HepG2 (cell line): ENCODE measurements around the gene C14orf93. TPM values are rescaled to one million over a fixed set of nuclear protein-coding genes. Genes with fewer than 3 reads are reported as not detected.
A peak's percentile ranks its signal among the peaks of the same experiment; 100 is the strongest.

Experiments
- AKNA ChIP-seq: sonication (generic); formaldehyde crosslinking; IDR thresholded peaks from 2 replicates; pipeline ENCODE4 v1.4.0; 2020; ENCODE audit warnings: missing genetic modification reagents, borderline replicate concordance
- CBFB ChIP-seq: sonication (generic); formaldehyde crosslinking; IDR thresholded peaks from 2 replicates; pipeline ENCODE4 v1.4.0; 2020; ENCODE audit warnings: missing genetic modification reagents
- DMAP1 ChIP-seq: IDR thresholded peaks from 2 replicates; pipeline ENCODE4 v1.6.1; 2016
- GFI1 ChIP-seq: sonication (generic); formaldehyde crosslinking; IDR thresholded peaks from 2 replicates; pipeline ENCODE4 v1.5.0; 2020; ENCODE audit warnings: missing genetic modification reagents, mild to moderate bottlenecking, borderline replicate concordance
- GTF3A ChIP-seq: sonication (generic); formaldehyde crosslinking; conservative IDR thresholded peaks from 2 replicates; pipeline ENCODE4 v1.4.0; 2020; ENCODE audit warnings: mild to moderate bottlenecking, missing genetic modification reagents
- KDM6A ChIP-seq: IDR thresholded peaks from 2 replicates; pipeline ENCODE4 v1.6.1; 2016; ENCODE audit warnings: low read depth
- KMT2B ChIP-seq: IDR thresholded peaks from 2 replicates; pipeline ENCODE4 v1.6.1; 2016; ENCODE audit warnings: missing genetic modification reagents, missing compliant biosample characterization
- MLLT10 ChIP-seq: sonication (generic); formaldehyde crosslinking; IDR thresholded peaks from 2 replicates; pipeline ENCODE4 v1.4.0; 2020; ENCODE audit warnings: missing genetic modification reagents
- NCOA1 ChIP-seq: sonication (generic); formaldehyde crosslinking; IDR thresholded peaks from 2 replicates; pipeline ENCODE4 v1.9.0; 2021; ENCODE audit warnings: missing genetic modification reagents
- RARA ChIP-seq: IDR thresholded peaks from 2 replicates; pipeline ENCODE4 v1.6.1; 2016; ENCODE audit warnings: missing genetic modification reagents, missing compliant biosample characterization
- RFX5 ChIP-seq: IDR thresholded peaks from 2 replicates; pipeline ENCODE4 v1.6.1; 2011; ENCODE audit warnings: low read depth, low read length, improper control_type of control experiment
- RXRA ChIP-seq: sonication (generic); formaldehyde crosslinking; IDR thresholded peaks from 2 replicates; pipeline ENCODE4 v1.5.1; 2020; ENCODE audit warnings: missing genetic modification reagents
- ZBTB7B ChIP-seq: sonication (generic); formaldehyde crosslinking; IDR thresholded peaks from 2 replicates; pipeline ENCODE4 v1.4.0; 2020; ENCODE audit warnings: missing genetic modification reagents
- ZNF747 ChIP-seq: sonication (generic); formaldehyde crosslinking; IDR thresholded peaks from 2 replicates; pipeline ENCODE4 v1.8.1; 2023; ENCODE audit warnings: missing genetic modification reagents, mild to moderate bottlenecking, borderline replicate concordance
- ZNF75D ChIP-seq: sonication (generic); formaldehyde crosslinking; IDR thresholded peaks from 2 replicates; pipeline ENCODE4 v1.8.1; 2023; ENCODE audit warnings: missing genetic modification reagents, mild to moderate bottlenecking, borderline replicate concordance
- ZNF878 ChIP-seq: sonication (generic); formaldehyde crosslinking; IDR thresholded peaks from 2 replicates; pipeline ENCODE4 v1.8.1; 2023; ENCODE audit warnings: mild to moderate bottlenecking, missing genetic modification reagents, moderate library complexity
- polyA plus RNA-seq, 8 experiments: library from polyadenylated mRNA; depleted of rRNA in 3 of 8; stranded (reverse) in 7 of 8; unstranded in 1 of 8; fragments of >200 nt; fragmentation: Illumina TruSeq in 4 of 8; extraction: Trizol in 4 of 8; gene quantifications; 2 replicates each; pipeline versions ENCODE4 v1.2.1 to v1.2.3, GENCODE V29; 2011 to 2016; ENCODE audit warnings: low read depth in 4 of 8, missing spikeins in 1 of 8, mixed read lengths in 1 of 8; ENCODE audit not compliant: insufficient read depth in 1 of 8
- total RNA-seq, 5 experiments: library from RNA; depleted of rRNA; stranded (reverse); fragments of >200 nt; fragmentation: Illumina TruSeq; extraction: Trizol; gene quantifications; 2 replicates each; pipeline ENCODE4 v1.2.3, GENCODE V29; 2016; ENCODE audit warnings: low read depth in 1 of 5
- TF ChIP-seq, protein P1 (sequence below): sonication (generic); formaldehyde crosslinking; IDR thresholded peaks from 2 replicates; pipeline ENCODE4 v1.8.1; 2022; ENCODE audit warnings: low read depth, mild to moderate bottlenecking, missing genetic modification reagents
- TF ChIP-seq, protein P2 (sequence below), 2 experiments: sonication (generic) in 1 of 2; formaldehyde crosslinking in 1 of 2; IDR thresholded peaks; 2 replicates each; pipeline versions ENCODE4 v1.4.0 to v1.6.1; 2016 to 2020; ENCODE audit warnings: borderline replicate concordance in 1 of 2, low read depth in 1 of 2, mild to moderate bottlenecking in 1 of 2, missing genetic modification reagents in 1 of 2

The C14orf93 gene
- total and polyA plus RNA-seq, 2 of the 13 experiments (the other 11 are each of a cell fraction or from before 2014, with no cell fraction given): 11.4 to 22.5 TPM

- TF ChIP-seq, protein P1, sequence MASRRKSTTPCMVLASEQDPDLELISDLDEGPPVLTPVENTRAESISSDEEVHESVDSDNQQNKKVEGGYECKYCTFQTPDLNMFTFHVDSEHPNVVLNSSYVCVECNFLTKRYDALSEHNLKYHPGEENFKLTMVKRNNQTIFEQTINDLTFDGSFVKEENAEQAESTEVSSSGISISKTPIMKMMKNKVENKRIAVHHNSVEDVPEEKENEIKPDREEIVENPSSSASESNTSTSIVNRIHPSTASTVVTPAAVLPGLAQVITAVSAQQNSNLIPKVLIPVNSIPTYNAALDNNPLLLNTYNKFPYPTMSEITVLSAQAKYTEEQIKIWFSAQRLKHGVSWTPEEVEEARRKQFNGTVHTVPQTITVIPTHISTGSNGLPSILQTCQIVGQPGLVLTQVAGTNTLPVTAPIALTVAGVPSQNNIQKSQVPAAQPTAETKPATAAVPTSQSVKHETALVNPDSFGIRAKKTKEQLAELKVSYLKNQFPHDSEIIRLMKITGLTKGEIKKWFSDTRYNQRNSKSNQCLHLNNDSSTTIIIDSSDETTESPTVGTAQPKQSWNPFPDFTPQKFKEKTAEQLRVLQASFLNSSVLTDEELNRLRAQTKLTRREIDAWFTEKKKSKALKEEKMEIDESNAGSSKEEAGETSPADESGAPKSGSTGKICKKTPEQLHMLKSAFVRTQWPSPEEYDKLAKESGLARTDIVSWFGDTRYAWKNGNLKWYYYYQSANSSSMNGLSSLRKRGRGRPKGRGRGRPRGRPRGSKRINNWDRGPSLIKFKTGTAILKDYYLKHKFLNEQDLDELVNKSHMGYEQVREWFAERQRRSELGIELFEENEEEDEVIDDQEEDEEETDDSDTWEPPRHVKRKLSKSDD (CRISPR knock-in tag): no peak
- TF ChIP-seq GTF3A (no peak), KMT2B (no peak), KDM6A (CRISPR knock-in tag) (no peak), AKNA (no peak), ZNF878 (CRISPR knock-in tag) (no peak), RXRA (CRISPR knock-in tag) (no peak; the same call in 1 of the 2 replicates), ZNF75D (CRISPR knock-in tag) (no peak), RFX5 (no peak), RARA (peak; percentile 19; the same call in 1 of the 2 replicates), GFI1 (no peak), CBFB (no peak; the same call in 1 of the 2 replicates), ZNF747 (CRISPR knock-in tag) (peak; percentile 43; the same call in 1 of the 2 replicates), DMAP1 (CRISPR knock-in tag) (no peak; the same call in none of the 2 replicates), NCOA1 (CRISPR knock-in tag) (no peak), MLLT10 (CRISPR knock-in tag) (no peak), ZBTB7B (CRISPR knock-in tag) (peak; percentile 50; the same call in 1 of the 2 replicates)
- TF ChIP-seq, protein P2, sequence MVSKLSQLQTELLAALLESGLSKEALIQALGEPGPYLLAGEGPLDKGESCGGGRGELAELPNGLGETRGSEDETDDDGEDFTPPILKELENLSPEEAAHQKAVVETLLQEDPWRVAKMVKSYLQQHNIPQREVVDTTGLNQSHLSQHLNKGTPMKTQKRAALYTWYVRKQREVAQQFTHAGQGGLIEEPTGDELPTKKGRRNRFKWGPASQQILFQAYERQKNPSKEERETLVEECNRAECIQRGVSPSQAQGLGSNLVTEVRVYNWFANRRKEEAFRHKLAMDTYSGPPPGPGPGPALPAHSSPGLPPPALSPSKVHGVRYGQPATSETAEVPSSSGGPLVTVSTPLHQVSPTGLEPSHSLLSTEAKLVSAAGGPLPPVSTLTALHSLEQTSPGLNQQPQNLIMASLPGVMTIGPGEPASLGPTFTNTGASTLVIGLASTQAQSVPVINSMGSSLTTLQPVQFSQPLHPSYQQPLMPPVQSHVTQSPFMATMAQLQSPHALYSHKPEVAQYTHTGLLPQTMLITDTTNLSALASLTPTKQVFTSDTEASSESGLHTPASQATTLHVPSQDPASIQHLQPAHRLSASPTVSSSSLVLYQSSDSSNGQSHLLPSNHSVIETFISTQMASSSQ (IDR thresholded peaks at IDR 0.05; ENCODE audit: low read depth): no peak
- TF ChIP-seq, protein P2 (CRISPR knock-in tag; IDR thresholded peaks at IDR 0.05; ENCODE audit: borderline replicate concordance): peak; percentile 50; the same call in 1 of the 2 replicates
Observed at GRCh38 chr14:22981090-22981875, 28.7 kb downstream of the C14orf93 start (continued).
